Measurements from ENCODE around the gene USP5.

DNA sequence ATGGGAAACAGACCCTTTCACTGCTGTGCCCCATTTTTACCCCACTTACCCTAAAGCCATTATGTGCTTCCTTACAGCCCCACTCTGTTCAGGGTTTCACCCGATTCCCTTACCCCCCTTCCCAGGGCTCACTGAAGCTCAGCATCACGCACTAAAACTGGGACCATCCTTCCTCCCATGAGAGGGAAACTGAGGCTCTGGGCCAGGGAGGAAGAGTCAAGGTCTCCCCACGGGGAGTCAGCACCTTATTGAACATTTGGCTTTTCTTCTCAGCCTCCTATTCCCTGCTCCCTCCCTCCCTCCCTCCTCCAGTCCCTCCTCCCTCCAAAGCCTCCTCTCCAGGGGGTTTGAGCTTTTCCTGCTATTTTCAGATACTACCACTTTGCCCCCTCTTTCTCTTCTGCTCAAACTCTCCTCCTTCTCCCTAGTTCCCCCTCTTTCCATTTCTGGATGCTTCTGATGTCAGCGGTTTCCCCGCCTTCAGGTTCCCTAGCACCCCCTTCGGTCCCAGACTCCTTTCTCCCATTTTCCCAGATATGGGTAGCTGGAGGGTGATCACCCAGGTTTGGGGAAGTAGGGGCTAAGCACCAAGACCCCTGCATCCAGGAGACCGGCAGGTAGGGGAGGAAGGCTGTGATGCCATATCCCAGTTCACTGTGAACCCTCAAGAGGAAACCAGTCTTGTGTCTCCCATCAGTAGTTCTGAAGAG lies 29.4 kb upstream of the USP5 start:
- TF ChIP-seq EZH2 (IDR thresholded peaks at IDR 0.05) (no peak), POLR2A (IDR thresholded peaks at IDR 0.05; ENCODE audit: borderline replicate concordance, extremely low read depth, insufficient read depth, insufficient read length) (no peak), RAD21 (IDR thresholded peaks at IDR 0.05; ENCODE audit: low read depth) (no peak), EZH2phosphoT487 (IDR thresholded peaks at IDR 0.05; ENCODE audit: borderline replicate concordance) (no peak), SP1 (IDR thresholded peaks at IDR 0.05; ENCODE audit: low read depth) (no peak)
- TF ChIP-seq, protein P1, sequence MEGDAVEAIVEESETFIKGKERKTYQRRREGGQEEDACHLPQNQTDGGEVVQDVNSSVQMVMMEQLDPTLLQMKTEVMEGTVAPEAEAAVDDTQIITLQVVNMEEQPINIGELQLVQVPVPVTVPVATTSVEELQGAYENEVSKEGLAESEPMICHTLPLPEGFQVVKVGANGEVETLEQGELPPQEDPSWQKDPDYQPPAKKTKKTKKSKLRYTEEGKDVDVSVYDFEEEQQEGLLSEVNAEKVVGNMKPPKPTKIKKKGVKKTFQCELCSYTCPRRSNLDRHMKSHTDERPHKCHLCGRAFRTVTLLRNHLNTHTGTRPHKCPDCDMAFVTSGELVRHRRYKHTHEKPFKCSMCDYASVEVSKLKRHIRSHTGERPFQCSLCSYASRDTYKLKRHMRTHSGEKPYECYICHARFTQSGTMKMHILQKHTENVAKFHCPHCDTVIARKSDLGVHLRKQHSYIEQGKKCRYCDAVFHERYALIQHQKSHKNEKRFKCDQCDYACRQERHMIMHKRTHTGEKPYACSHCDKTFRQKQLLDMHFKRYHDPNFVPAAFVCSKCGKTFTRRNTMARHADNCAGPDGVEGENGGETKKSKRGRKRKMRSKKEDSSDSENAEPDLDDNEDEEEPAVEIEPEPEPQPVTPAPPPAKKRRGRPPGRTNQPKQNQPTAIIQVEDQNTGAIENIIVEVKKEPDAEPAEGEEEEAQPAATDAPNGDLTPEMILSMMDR (IDR thresholded peaks at IDR 0.05 in 2 of 3, conservative IDR thresholded peaks at IDR 0.05 in 1 of 3; ENCODE audit: borderline replicate concordance in 1 of 3, insufficient read depth in 1 of 3, low read depth in 2 of 3, low read length in 2 of 3) = no peak
